HepG2 (cell line): ENCODE measurements around the gene BORCS5. TPM values are rescaled to one million over a fixed set of nuclear protein-coding genes. Genes with fewer than 3 reads are reported as not detected.

Experiments used
- CHD4 ChIP-seq: fragments of 200-600 bp; sonication (generic); IDR thresholded peaks from 2 replicates; pipeline ENCODE4 v1.7.0; 2017; ENCODE audit warnings: mild to moderate bottlenecking, low read length, borderline replicate concordance
- E2F1 ChIP-seq: sonication (generic); formaldehyde crosslinking; IDR thresholded peaks from 2 replicates; pipeline ENCODE4 v1.5.0; 2020; ENCODE audit warnings: missing genetic modification reagents
- GPBP1L1 ChIP-seq: sonication (generic); formaldehyde crosslinking; IDR thresholded peaks from 2 replicates; pipeline ENCODE4 v1.5.0; 2020; ENCODE audit warnings: mild to moderate bottlenecking, missing genetic modification reagents
- MLLT10 ChIP-seq: sonication (generic); formaldehyde crosslinking; IDR thresholded peaks from 2 replicates; pipeline ENCODE4 v1.4.0; 2020; ENCODE audit warnings: missing genetic modification reagents
- NFE2L1 ChIP-seq: sonication (generic); formaldehyde crosslinking; IDR thresholded peaks from 2 replicates; pipeline ENCODE4 v1.4.0; 2020; ENCODE audit warnings: missing genetic modification reagents, mild to moderate bottlenecking, borderline replicate concordance
- ONECUT2 ChIP-seq: sonication (generic); formaldehyde crosslinking; IDR thresholded peaks from 2 replicates; pipeline ENCODE4 v1.4.0; 2020; ENCODE audit warnings: missing genetic modification reagents
- PRDM10 ChIP-seq: sonication (generic); formaldehyde crosslinking; IDR thresholded peaks from 2 replicates; pipeline ENCODE4 v1.4.0; 2020; ENCODE audit warnings: low read depth, missing genetic modification reagents
- STAT6 ChIP-seq: sonication (generic); formaldehyde crosslinking; IDR thresholded peaks from 2 replicates; pipeline ENCODE4 v1.4.0; 2020; ENCODE audit warnings: missing genetic modification reagents, mild to moderate bottlenecking, borderline replicate concordance
- TFDP1 ChIP-seq: IDR thresholded peaks from 2 replicates; pipeline ENCODE4 v1.6.1; 2016; ENCODE audit warnings: missing compliant biosample characterization, missing genetic modification reagents, borderline replicate concordance
- TOE1 ChIP-seq: sonication (generic); formaldehyde crosslinking; IDR thresholded peaks from 2 replicates; pipeline ENCODE4 v1.4.0; 2020; ENCODE audit warnings: mild to moderate bottlenecking, missing genetic modification reagents
- TRIM22 ChIP-seq: fragments of 450-650 bp; IDR thresholded peaks from 2 replicates; pipeline ENCODE4 v1.6.1; 2017
- ZNF589 ChIP-seq: sonication (generic); formaldehyde crosslinking; conservative IDR thresholded peaks from 2 replicates; pipeline ENCODE4 v1.8.0; 2022; ENCODE audit warnings: mild to moderate bottlenecking, moderate library complexity, missing genetic modification reagents
- ZNF619 ChIP-seq: sonication (generic); formaldehyde crosslinking; IDR thresholded peaks from 2 replicates; pipeline ENCODE4 v1.4.0; 2020; ENCODE audit warnings: mild to moderate bottlenecking, missing genetic modification reagents
- ZNF788 ChIP-seq: sonication (generic); formaldehyde crosslinking; IDR thresholded peaks from 2 replicates; pipeline ENCODE4 v1.5.0; 2020; ENCODE audit warnings: mild to moderate bottlenecking, missing genetic modification reagents, borderline replicate concordance
- polyA plus RNA-seq, 8 experiments: library from polyadenylated mRNA; depleted of rRNA in 3 of 8; stranded (reverse) in 7 of 8; unstranded in 1 of 8; fragments of >200 nt; fragmentation: Illumina TruSeq in 4 of 8; extraction: Trizol in 4 of 8; gene quantifications; 2 replicates each; pipeline versions ENCODE4 v1.2.1 to v1.2.3, GENCODE V29; 2011 to 2016; ENCODE audit warnings: low read depth in 4 of 8, missing spikeins in 1 of 8, mixed read lengths in 1 of 8; ENCODE audit not compliant: insufficient read depth in 1 of 8
- total RNA-seq, 5 experiments: library from RNA; depleted of rRNA; stranded (reverse); fragments of >200 nt; fragmentation: Illumina TruSeq; extraction: Trizol; gene quantifications; 2 replicates each; pipeline ENCODE4 v1.2.3, GENCODE V29; 2016; ENCODE audit warnings: low read depth in 1 of 5

Gene BORCS5
- total and polyA plus RNA-seq, 2 of the 13 experiments (the other 11 are each of a cell fraction or from before 2014, with no cell fraction given), result 3.9 to 4.7 TPM

- TF ChIP-seq STAT6 (CRISPR knock-in tag) (no peak; the same call in 1 of the 2 replicates), TOE1 (no peak), NFE2L1 (CRISPR knock-in tag) (no peak), CHD4 (no peak), TFDP1 (CRISPR knock-in tag) (peak; percentile 79; the same call in 1 of the 2 replicates), GPBP1L1 (CRISPR knock-in tag) (no peak), ONECUT2 (CRISPR knock-in tag) (peak; percentile 68), ZNF788 (CRISPR knock-in tag) (peak; percentile 44; the same call in 1 of the 2 replicates), PRDM10 (0 out of 2 replicates have a peak, but pooled peaks have one; percentile 61), ZNF619 (CRISPR knock-in tag) (no peak), E2F1 (CRISPR knock-in tag) (no peak), TRIM22 (no peak), MLLT10 (CRISPR knock-in tag) (no peak), ZNF589 (CRISPR knock-in tag) (no peak)
Measured at GRCh38 chr12:12384571-12385340, 27.9 kb downstream of the BORCS5 start (continued).
